Measurements from ENCODE around the gene CCR6. TPM values are rescaled to one million over a fixed set of nuclear protein-coding genes. Genes with fewer than 3 reads are reported as not detected.

The CCR6 gene
- total RNA-seq, 1 experiment from 2014 or later: not detected

GRCh38 chr6:167137081-167137480 lies 14.2 kb downstream of the CCR6 start:
- DNase-seq: no peak
- Mint-ChIP-seq H3K4me1 (peaks cover 21 to 22% of the 10 kb centered on the region in 2 experiments), H3K4me3 (no peak overlapping the region), H3K36me3 (ENCODE audit: insufficient read depth in 1 of 3, low read depth in 3 of 3) (no peaks in the 10 kb centered on the region), H3K27me3 (ENCODE audit: low read depth) (peaks cover 1% of the 10 kb centered on the region), H3K9me3 (no peaks in the 10 kb centered on the region), H3K27ac (no peak overlapping the region)
- Histone ChIP-seq H2BK15ac (ENCODE audit: low read depth, low read length) (no peak overlapping the region), H3T11ph (ENCODE audit: low read length) (no peak overlapping the region), H3K4me2 (ENCODE audit: insufficient read depth, insufficient read length, low read length) (no peak overlapping the region), H3K79me1 (ENCODE audit: insufficient read depth, low read depth, low read length, poor library complexity, severe bottlenecking) (no peaks in the 10 kb centered on the region), H3K23me2 (ENCODE audit: insufficient read length, low read depth, low read length, poor library complexity, severe bottlenecking) (no peaks in the 10 kb centered on the region), H3K23ac (ENCODE audit: insufficient read length, low read depth, low read length) (no peak overlapping the region), H3K27ac (ENCODE audit: insufficient read length, low read depth, low read length) (no peak overlapping the region), H3K56ac (ENCODE audit: insufficient read length, low read depth, low read length) (no peak overlapping the region), H2BK20ac (ENCODE audit: low read depth, low read length, poor library complexity, severe bottlenecking) (no peak overlapping the region), H2BK5ac (ENCODE audit: insufficient read length, low read length) (no peak overlapping the region), H4K91ac (ENCODE audit: insufficient read length, low read depth, low read length) (no peak overlapping the region), H3K79me2 (ENCODE audit: insufficient read depth, low read length) (no peaks in the 10 kb centered on the region), H3K27me3 (ENCODE audit: insufficient read depth, low read length) (no peaks in the 10 kb centered on the region), H3K18ac (ENCODE audit: insufficient read length, low read depth, low read length) (no peak overlapping the region), H2AFZ (ENCODE audit: low read length) (no peak overlapping the region), H2AK5ac (ENCODE audit: insufficient read length, low read length) (no peak overlapping the region), H3K9ac (ENCODE audit: extremely low read depth, insufficient read length, low read length) (no peak overlapping the region), H3K4me1 (ENCODE audit: insufficient read depth, low read length) (no peaks in the 10 kb centered on the region), H4K5ac (ENCODE audit: insufficient read length, low read depth, low read length) (no peak overlapping the region), H3K4ac (ENCODE audit: low read depth, low read length) (no peak overlapping the region), H3K9me3 (ENCODE audit: control insufficient read depth, low read depth, low read length) (no peaks in the 10 kb centered on the region), H2BK12ac (ENCODE audit: insufficient read length, low read depth, low read length) (no peak overlapping the region), H2BK120ac (ENCODE audit: low read depth, low read length, poor library complexity, severe bottlenecking) (no peak overlapping the region), H4K8ac (replicated peaks; ENCODE audit: insufficient read length, low read depth, low read length) (no peak overlapping the region), H3K14ac (ENCODE audit: insufficient read depth, low read length) (no peak overlapping the region), H4K20me1 (ENCODE audit: control insufficient read depth, insufficient read depth, insufficient read length) (no peaks in the 10 kb centered on the region)
- TF ChIP-seq, protein P1, sequence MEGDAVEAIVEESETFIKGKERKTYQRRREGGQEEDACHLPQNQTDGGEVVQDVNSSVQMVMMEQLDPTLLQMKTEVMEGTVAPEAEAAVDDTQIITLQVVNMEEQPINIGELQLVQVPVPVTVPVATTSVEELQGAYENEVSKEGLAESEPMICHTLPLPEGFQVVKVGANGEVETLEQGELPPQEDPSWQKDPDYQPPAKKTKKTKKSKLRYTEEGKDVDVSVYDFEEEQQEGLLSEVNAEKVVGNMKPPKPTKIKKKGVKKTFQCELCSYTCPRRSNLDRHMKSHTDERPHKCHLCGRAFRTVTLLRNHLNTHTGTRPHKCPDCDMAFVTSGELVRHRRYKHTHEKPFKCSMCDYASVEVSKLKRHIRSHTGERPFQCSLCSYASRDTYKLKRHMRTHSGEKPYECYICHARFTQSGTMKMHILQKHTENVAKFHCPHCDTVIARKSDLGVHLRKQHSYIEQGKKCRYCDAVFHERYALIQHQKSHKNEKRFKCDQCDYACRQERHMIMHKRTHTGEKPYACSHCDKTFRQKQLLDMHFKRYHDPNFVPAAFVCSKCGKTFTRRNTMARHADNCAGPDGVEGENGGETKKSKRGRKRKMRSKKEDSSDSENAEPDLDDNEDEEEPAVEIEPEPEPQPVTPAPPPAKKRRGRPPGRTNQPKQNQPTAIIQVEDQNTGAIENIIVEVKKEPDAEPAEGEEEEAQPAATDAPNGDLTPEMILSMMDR (conservative IDR thresholded peaks at IDR 0.05): no peak
- WGBS (ENCODE audit: extremely low coverage, insufficient read length, low lambda C conversion rate): no CpG with 5 or more reads among the region's 10 CpGs
